Stomach smooth muscle (tissue), 2 donors: Measurements from ENCODE around the gene FAM163B.

Source experiments
- H3K27ac ChIP-seq: one replicate; pipeline ENCODE4 v1.7.0; 2013; ENCODE audit warnings: mild to moderate bottlenecking, low read length, inconsistent platforms
- H3K27me3 ChIP-seq, 2 donors: one replicate each; pipeline ENCODE4 v1.7.0; 2013; ENCODE audit warnings: low read length in 2 of 2; ENCODE audit not compliant: insufficient read depth in 2 of 2, control insufficient read depth in 1 of 2
- H3K36me3 ChIP-seq, 2 donors: one replicate each; pipeline ENCODE4 v1.7.0; 2013; ENCODE audit warnings: low read length in 2 of 2; ENCODE audit not compliant: control insufficient read depth in 2 of 2, insufficient read depth in 2 of 2
- H3K4me1 ChIP-seq: one replicate; pipeline ENCODE4 v1.7.0; 2013; ENCODE audit warnings: low read length; ENCODE audit not compliant: control insufficient read depth, insufficient read depth
- H3K4me3 ChIP-seq, 2 donors: one replicate each; pipeline ENCODE4 v1.7.0; 2013; ENCODE audit warnings: low read length in 2 of 2
- H3K9ac ChIP-seq, 2 donors: one replicate each; pipeline ENCODE4 v1.7.0; 2013; ENCODE audit warnings: low read length in 2 of 2, mild to moderate bottlenecking in 1 of 2
- H3K9me3 ChIP-seq, 2 donors: one replicate each; pipeline ENCODE4 v1.7.0; 2013; ENCODE audit warnings: low read length in 2 of 2; ENCODE audit not compliant: control insufficient read depth in 2 of 2
- donor health status: healthy.
- donor health status: Pancreatic carcinoma.

The FAM163B gene

GRCh38 chr9:133598978-133599377 is 10.2 kb downstream of the FAM163B start:
- H3K9me3 ChIP-seq, result peaks cover 4 to 18% of the 10 kb centered on the region in 2 donors
- no peak overlapping the region for H3K27ac ChIP-seq
- no peak overlapping the region for H3K9ac ChIP-seq
- no peaks in the 10 kb centered on the region for H3K4me1 ChIP-seq
- H3K27me3 ChIP-seq, result peaks cover 4 to 17% of the 10 kb centered on the region in 2 donors
- no peaks in the 10 kb centered on the region for H3K36me3 ChIP-seq
- H3K4me3 ChIP-seq, result no peak overlapping the region

GRCh38 chr9:133597316-133597957 is 11.8 kb downstream of the FAM163B start:
- Histone ChIP-seq H3K27ac (no peak overlapping the region), H3K4me3 (no peak overlapping the region), H3K4me1 (no peaks in the 10 kb centered on the region), H3K9me3 (peaks cover 4 to 18% of the 10 kb centered on the region in 2 donors), H3K27me3 (peaks cover 0 to 8% of the 10 kb centered on the region in 2 donors), H3K9ac (no peak overlapping the region), H3K36me3 (no peaks in the 10 kb centered on the region)

GRCh38 chr9:133595910-133596309 is 13.3 kb downstream of the FAM163B start:
- H3K27ac ChIP-seq, result no peak overlapping the region

GRCh38 chr9:133594310-133594709 is 14.9 kb downstream of the FAM163B start:
- peaks cover 4 to 18% of the 10 kb centered on the region in 2 donors for H3K9me3 ChIP-seq
- H3K27me3 ChIP-seq, result peaks cover 0 to 4% of the 10 kb centered on the region in 2 donors
- no peaks in the 10 kb centered on the region for H3K36me3 ChIP-seq
- no peak overlapping the region for H3K9ac ChIP-seq
- no peaks in the 10 kb centered on the region for H3K4me1 ChIP-seq
- no peak overlapping the region for H3K4me3 ChIP-seq
- no peak overlapping the region for H3K27ac ChIP-seq

More at GRCh38 chr9:133595910-133596309, 13.3 kb downstream of the FAM163B start:
- Histone ChIP-seq H3K4me1 (no peaks in the 10 kb centered on the region), H3K27me3 (peaks cover 0 to 3% of the 10 kb centered on the region in 2 donors), H3K9ac (no peak overlapping the region), H3K9me3 (peaks cover 4 to 18% of the 10 kb centered on the region in 2 donors), H3K4me3 (no peak overlapping the region), H3K36me3 (no peaks in the 10 kb centered on the region)

GRCh38 chr9:133593587-133594253 is 15.5 kb downstream of the FAM163B start:
- H3K9ac ChIP-seq, result no peak overlapping the region
- no peaks in the 10 kb centered on the region for H3K36me3 ChIP-seq
- H3K4me3 ChIP-seq, result no peak overlapping the region
- H3K27me3 ChIP-seq, result peaks cover 2 to 8% of the 10 kb centered on the region in 2 donors
- no peak overlapping the region for H3K27ac ChIP-seq
- no peaks in the 10 kb centered on the region for H3K4me1 ChIP-seq
- peaks cover 4 to 18% of the 10 kb centered on the region in 2 donors for H3K9me3 ChIP-seq

GRCh38 chr9:133592731-133593409 is 16.3 kb downstream of the FAM163B start:
- H3K36me3 ChIP-seq, result no peaks in the 10 kb centered on the region

GRCh38 chr9:133591985-133592384 is 17.2 kb downstream of the FAM163B start:
- Histone ChIP-seq H3K36me3 (no peaks in the 10 kb centered on the region), H3K27me3 (peaks cover 2 to 8% of the 10 kb centered on the region in 2 donors), H3K4me1 (no peaks in the 10 kb centered on the region), H3K9me3 (peaks cover 0 to 5% of the 10 kb centered on the region in 2 donors), H3K27ac (no peak overlapping the region), H3K4me3 (no peak overlapping the region), H3K9ac (no peak overlapping the region)

More at GRCh38 chr9:133592731-133593409, 16.3 kb downstream of the FAM163B start:
- H3K27ac ChIP-seq, result no peak overlapping the region
- no peak overlapping the region for H3K4me3 ChIP-seq
- H3K4me1 ChIP-seq, result no peaks in the 10 kb centered on the region
- peaks cover 2 to 8% of the 10 kb centered on the region in 2 donors for H3K27me3 ChIP-seq
- H3K9me3 ChIP-seq, result peaks cover 4 to 14% of the 10 kb centered on the region in 2 donors
- no peak overlapping the region for H3K9ac ChIP-seq

GRCh38 chr9:133591116-133591910 is 17.9 kb downstream of the FAM163B start:
- H3K4me1 ChIP-seq, result no peaks in the 10 kb centered on the region
- H3K9ac ChIP-seq, result no peak overlapping the region
- H3K9me3 ChIP-seq, result peaks cover 0 to under 1% of the 10 kb centered on the region in 2 donors
- no peak overlapping the region for H3K4me3 ChIP-seq
- peaks cover 4 to 10% of the 10 kb centered on the region in 2 donors for H3K27me3 ChIP-seq
- no peak overlapping the region for H3K27ac ChIP-seq
- no peaks in the 10 kb centered on the region for H3K36me3 ChIP-seq

- no peak overlapping the region for H3K4me3 ChIP-seq
- H3K27me3 ChIP-seq, result peaks cover 7 to 17% of the 10 kb centered on the region in 2 donors
- no peaks in the 10 kb centered on the region for H3K36me3 ChIP-seq
- no peak overlapping the region for H3K9ac ChIP-seq
- no peaks in the 10 kb centered on the region for H3K9me3 ChIP-seq
- peaks cover 7% of the 10 kb centered on the region for H3K4me1 ChIP-seq
- no peak overlapping the region for H3K27ac ChIP-seq
These were observed 18.8 kb downstream of the FAM163B start for GRCh38 chr9:133590231-133590855.
